WTC11 (cell line): ENCODE measurements around the gene KYNU. TPM values are rescaled to one million over a fixed set of nuclear protein-coding genes. Genes with fewer than 3 reads are reported as not detected.

Source experiments
- ATAC-seq: fragments of 200-7000 bp; cut with Tn5 transposase; 2 replicates; pipeline ENCODE4 v1.10.0; 2021; ENCODE audit warnings: mild to moderate bottlenecking, moderate library complexity
- CTCF ChIA-PET: fragments of 300-600 bp; sonication (Branson Sonifier 250); formaldehyde crosslinking; loops from one replicate; lab custom pipeline; 2021; ENCODE audit warnings: antibody characterized with exemption; lab: Charles Lee
- POLR2A ChIA-PET: fragments of 350-600 bp; sonication (Branson Sonifier 250); formaldehyde crosslinking; loops from one replicate; lab custom pipeline; 2021; ENCODE audit warnings: antibody characterized with exemption; lab: Charles Lee
- DNase-seq: peaks from one replicate; pipeline ENCODE4 v3.0.0; 2021; ENCODE audit warnings: low spot score
- H3K27ac Mint-ChIP-seq: 2 replicates; pipeline ENCODE4 v1.8.0; 2021; ENCODE audit warnings: mixed read lengths
- H3K27me3 Mint-ChIP-seq: 2 replicates; pipeline ENCODE4 v1.8.0; 2021; ENCODE audit warnings: low read depth, mild to moderate bottlenecking, moderate library complexity, mixed read lengths
- H3K36me3 Mint-ChIP-seq: 2 replicates; pipeline ENCODE4 v1.8.0; 2021; ENCODE audit warnings: mixed read lengths
- H3K4me1 Mint-ChIP-seq: 2 replicates; pipeline ENCODE4 v1.8.0; 2022; ENCODE audit warnings: mixed read lengths
- H3K4me3 Mint-ChIP-seq: 2 replicates; pipeline ENCODE4 v1.8.0; 2021; ENCODE audit warnings: mild to moderate bottlenecking, moderate library complexity, mixed read lengths
- H3K9me3 Mint-ChIP-seq: 2 replicates; pipeline ENCODE4 v1.8.0; 2021; ENCODE audit warnings: mixed read lengths
- AFF4 ChIP-seq: sonication (generic); formaldehyde crosslinking; IDR thresholded peaks from 2 replicates; pipeline ENCODE4 v1.8.1; 2023; ENCODE audit warnings: mild to moderate bottlenecking, missing genetic modification reagents, borderline replicate concordance
- CREM ChIP-seq: sonication (generic); formaldehyde crosslinking; IDR thresholded peaks from 2 replicates; pipeline ENCODE4 v1.8.1; 2022; ENCODE audit warnings: mild to moderate bottlenecking, missing genetic modification reagents, moderate library complexity
- E2F5 ChIP-seq: sonication (generic); formaldehyde crosslinking; IDR thresholded peaks from 2 replicates; pipeline ENCODE4 v1.8.1; 2022; ENCODE audit warnings: mild to moderate bottlenecking, moderate library complexity, missing genetic modification reagents
- FOXK1 ChIP-seq: sonication (generic); formaldehyde crosslinking; IDR thresholded peaks from 2 replicates; pipeline ENCODE4 v1.8.0; 2022; ENCODE audit warnings: mild to moderate bottlenecking, moderate library complexity, missing genetic modification reagents
- FOXP4 ChIP-seq: sonication (generic); formaldehyde crosslinking; IDR thresholded peaks from 2 replicates; pipeline ENCODE4 v1.8.0; 2022; ENCODE audit warnings: mild to moderate bottlenecking, missing genetic modification reagents
- GABPB1 ChIP-seq: sonication (generic); formaldehyde crosslinking; IDR thresholded peaks from 2 replicates; pipeline ENCODE4 v1.8.1; 2023; ENCODE audit warnings: mild to moderate bottlenecking, missing genetic modification reagents
- GTF2I ChIP-seq: fragments of 250-450 bp; sonication (Bioruptor Pico); conservative IDR thresholded peaks from 2 replicates; pipeline ENCODE4 v1.4.0; 2021; ENCODE audit warnings: mild to moderate bottlenecking
- HMGA2 ChIP-seq: fragments of 250-450 bp; sonication (Bioruptor Pico); IDR thresholded peaks from 2 replicates; pipeline ENCODE4 v1.4.0; 2021; ENCODE audit warnings: mild to moderate bottlenecking, moderate library complexity
- IRF1 ChIP-seq: sonication (generic); formaldehyde crosslinking; IDR thresholded peaks from 2 replicates; pipeline ENCODE4 v1.8.0; 2023; ENCODE audit warnings: missing genetic modification reagents
- JUN ChIP-seq: sonication (generic); formaldehyde crosslinking; IDR thresholded peaks from 2 replicates; pipeline ENCODE4 v1.8.0; 2023; ENCODE audit warnings: mild to moderate bottlenecking, missing genetic modification reagents
- RORB ChIP-seq: fragments of 250-450 bp; sonication (Bioruptor Pico); IDR thresholded peaks from 2 replicates; pipeline ENCODE4 v1.9.0; 2021; ENCODE audit warnings: mild to moderate bottlenecking
- SOX15 ChIP-seq: fragments of 250-450 bp; sonication (Bioruptor Pico); IDR thresholded peaks from 2 replicates; pipeline ENCODE4 v1.9.0; 2021; ENCODE audit warnings: mild to moderate bottlenecking
- ZBTB21 ChIP-seq: sonication (generic); formaldehyde crosslinking; IDR thresholded peaks from 2 replicates; pipeline ENCODE4 v1.8.1; 2023; ENCODE audit warnings: mild to moderate bottlenecking, missing genetic modification reagents, borderline replicate concordance
- ZNF138 ChIP-seq: sonication (generic); formaldehyde crosslinking; conservative IDR thresholded peaks from 2 replicates; pipeline ENCODE4 v1.8.1; 2022; ENCODE audit warnings: mild to moderate bottlenecking, moderate library complexity, missing genetic modification reagents
- ZNF219 ChIP-seq: sonication (generic); formaldehyde crosslinking; IDR thresholded peaks from 2 replicates; pipeline ENCODE4 v1.8.0; 2023; ENCODE audit warnings: missing genetic modification reagents, mild to moderate bottlenecking, borderline replicate concordance
- total RNA-seq: library from RNA; stranded (reverse); gene quantifications from 3 replicates; pipeline ENCODE4 v1.2.3, GENCODE V29; 2021
- TF ChIP-seq, protein P1 (sequence below): fragments of 250-450 bp; sonication (Bioruptor Pico); IDR thresholded peaks from 2 replicates; pipeline ENCODE4 v2.1.2; 2022; ENCODE audit warnings: mild to moderate bottlenecking, moderate library complexity
- TF ChIP-seq, protein P2 (sequence below): fragments of 250-450 bp; sonication (Bioruptor Pico); IDR thresholded peaks from 2 replicates; pipeline ENCODE4 v1.8.0; 2021; ENCODE audit warnings: mild to moderate bottlenecking

KYNU gene
- total RNA-seq, 1 experiment from 2014 or later = 0.85 TPM

DNA sequence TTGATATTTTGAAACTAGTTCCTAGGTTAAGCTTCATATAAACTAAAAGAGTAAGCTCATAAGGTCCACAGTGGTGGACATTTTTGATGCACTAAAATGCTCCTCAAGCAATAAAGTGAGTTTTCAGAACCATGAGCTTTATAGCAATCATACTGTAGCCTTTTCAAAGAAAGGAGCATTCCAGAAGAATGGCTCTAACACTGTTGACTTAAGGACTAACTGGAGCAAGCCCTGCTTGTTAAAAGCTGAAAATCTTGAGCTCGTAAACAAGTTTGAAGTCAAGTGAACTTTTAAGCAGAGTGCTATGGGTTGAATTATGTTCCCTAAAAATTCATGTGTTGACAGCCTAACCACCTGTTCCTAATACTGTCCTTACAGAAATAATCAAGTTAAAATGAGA lies 38.0 kb downstream of the KYNU start (continued):
- TF ChIP-seq GTF2I (no peak), AFF4 (no peak), ZNF138 (CRISPR knock-in tag) (no peak), JUN (CRISPR knock-in tag) (no peak), GABPB1 (CRISPR knock-in tag) (no peak), FOXK1 (no peak)

GRCh38 chr2:142918624-142919023 lies 41.2 kb downstream of the KYNU start:
- DNase-seq (no peak), ATAC-seq (no peak)
- H3K9me3 Mint-ChIP-seq = peaks cover 17% of the 10 kb centered on the region
- H3K4me1 Mint-ChIP-seq = peaks cover 23% of the 10 kb centered on the region
- no peaks in the 10 kb centered on the region for H3K27me3 Mint-ChIP-seq
- H3K27ac Mint-ChIP-seq = no peak overlapping the region
- TF ChIP-seq IRF1 (CRISPR knock-in tag) = no peak
- no peak for TF ChIP-seq GABPB1 (CRISPR knock-in tag)
- TF ChIP-seq RORB (CRISPR knock-in tag) = no peak
- no peak overlapping the region for H3K4me3 Mint-ChIP-seq
- POLR2A ChIA-PET = no interaction called here
- CTCF ChIA-PET = no interaction called here
- H3K36me3 Mint-ChIP-seq = peaks cover 9% of the 10 kb centered on the region

DNA sequence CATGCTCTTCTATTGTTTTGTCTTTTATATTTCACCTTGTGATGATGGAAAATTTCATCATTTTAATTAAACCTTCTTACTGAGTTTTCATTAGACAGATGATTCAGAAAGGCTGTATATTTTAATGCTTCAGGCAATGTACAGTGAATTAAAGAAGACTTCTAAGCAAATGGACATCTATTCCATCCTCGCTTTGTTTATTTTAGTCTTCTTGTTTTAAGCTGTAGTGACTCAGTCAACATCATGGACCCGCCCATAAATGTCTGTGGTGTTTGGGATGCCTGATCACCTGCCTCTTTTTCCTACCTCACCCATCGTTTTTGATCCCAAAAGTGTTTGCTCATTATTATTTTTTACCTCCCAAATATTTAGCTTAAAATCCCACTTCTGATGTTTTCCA lies 43.1 kb downstream of the KYNU start:
- DNase-seq (no peak), ATAC-seq (no peak)
- TF ChIP-seq CREM (CRISPR knock-in tag) (no peak), FOXP4 (CRISPR knock-in tag) (no peak), E2F5 (CRISPR knock-in tag) (no peak), ZBTB21 (no peak), SOX15 (CRISPR knock-in tag) (no peak), HMGA2 (no peak), ZNF219 (CRISPR knock-in tag) (no peak)
- TF ChIP-seq, protein P1, sequence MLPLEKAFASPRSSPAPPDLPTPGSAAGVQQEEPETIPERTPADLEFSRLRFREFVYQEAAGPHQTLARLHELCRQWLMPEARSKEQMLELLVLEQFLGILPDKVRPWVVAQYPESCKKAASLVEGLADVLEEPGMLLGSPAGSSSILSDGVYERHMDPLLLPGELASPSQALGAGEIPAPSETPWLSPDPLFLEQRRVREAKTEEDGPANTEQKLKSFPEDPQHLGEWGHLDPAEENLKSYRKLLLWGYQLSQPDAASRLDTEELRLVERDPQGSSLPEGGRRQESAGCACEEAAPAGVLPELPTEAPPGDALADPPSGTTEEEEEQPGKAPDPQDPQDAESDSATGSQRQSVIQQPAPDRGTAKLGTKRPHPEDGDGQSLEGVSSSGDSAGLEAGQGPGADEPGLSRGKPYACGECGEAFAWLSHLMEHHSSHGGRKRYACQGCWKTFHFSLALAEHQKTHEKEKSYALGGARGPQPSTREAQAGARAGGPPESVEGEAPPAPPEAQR (CRISPR knock-in tag) = no peak
- TF ChIP-seq, protein P2, sequence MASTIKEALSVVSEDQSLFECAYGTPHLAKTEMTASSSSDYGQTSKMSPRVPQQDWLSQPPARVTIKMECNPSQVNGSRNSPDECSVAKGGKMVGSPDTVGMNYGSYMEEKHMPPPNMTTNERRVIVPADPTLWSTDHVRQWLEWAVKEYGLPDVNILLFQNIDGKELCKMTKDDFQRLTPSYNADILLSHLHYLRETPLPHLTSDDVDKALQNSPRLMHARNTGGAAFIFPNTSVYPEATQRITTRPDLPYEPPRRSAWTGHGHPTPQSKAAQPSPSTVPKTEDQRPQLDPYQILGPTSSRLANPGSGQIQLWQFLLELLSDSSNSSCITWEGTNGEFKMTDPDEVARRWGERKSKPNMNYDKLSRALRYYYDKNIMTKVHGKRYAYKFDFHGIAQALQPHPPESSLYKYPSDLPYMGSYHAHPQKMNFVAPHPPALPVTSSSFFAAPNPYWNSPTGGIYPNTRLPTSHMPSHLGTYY = no peak
- Mint-ChIP-seq H3K27ac (no peak overlapping the region), H3K27me3 (no peaks in the 10 kb centered on the region), H3K4me1 (peaks cover 9% of the 10 kb centered on the region), H3K4me3 (no peak overlapping the region), H3K9me3 (0 out of 2 replicates have a peak, but pooled peaks cover 5% of the 10 kb centered on the region), H3K36me3 (no peaks in the 10 kb centered on the region)
- ChIA-PET POLR2A (no interaction called here), CTCF (no interaction called here)
